Left lobe of liver (tissue), 2 donors: Measurements from ENCODE around the gene GRM8. TPM values are rescaled to one million over a fixed set of nuclear protein-coding genes. Genes with fewer than 3 reads are reported as not detected.

Experiments used
- ATAC-seq: fragments of 200-7000 bp; cut with Tn5 transposase; one replicate; pipeline ENCODE4 v1.9.1; 2020; ENCODE audit warnings: mild to moderate bottlenecking, moderate library complexity
- DNase-seq: peaks from one replicate; pipeline ENCODE4 v3.0.0-alpha.2; 2020; ENCODE audit warnings: low spot score
- total RNA-seq: library from RNA; stranded (reverse); gene quantifications from one replicate; pipeline ENCODE4 v1.2.1, GENCODE V29; 2021
- donor health status: DM: no; HTN: no; CAD: no; lungs with moderate emphysema.
- donor health status: DM: no; HTN: yes; CAD: no.

The GRM8 gene
- total RNA-seq, 1 donor from 2014 or later, result 6.7 TPM

DNA sequence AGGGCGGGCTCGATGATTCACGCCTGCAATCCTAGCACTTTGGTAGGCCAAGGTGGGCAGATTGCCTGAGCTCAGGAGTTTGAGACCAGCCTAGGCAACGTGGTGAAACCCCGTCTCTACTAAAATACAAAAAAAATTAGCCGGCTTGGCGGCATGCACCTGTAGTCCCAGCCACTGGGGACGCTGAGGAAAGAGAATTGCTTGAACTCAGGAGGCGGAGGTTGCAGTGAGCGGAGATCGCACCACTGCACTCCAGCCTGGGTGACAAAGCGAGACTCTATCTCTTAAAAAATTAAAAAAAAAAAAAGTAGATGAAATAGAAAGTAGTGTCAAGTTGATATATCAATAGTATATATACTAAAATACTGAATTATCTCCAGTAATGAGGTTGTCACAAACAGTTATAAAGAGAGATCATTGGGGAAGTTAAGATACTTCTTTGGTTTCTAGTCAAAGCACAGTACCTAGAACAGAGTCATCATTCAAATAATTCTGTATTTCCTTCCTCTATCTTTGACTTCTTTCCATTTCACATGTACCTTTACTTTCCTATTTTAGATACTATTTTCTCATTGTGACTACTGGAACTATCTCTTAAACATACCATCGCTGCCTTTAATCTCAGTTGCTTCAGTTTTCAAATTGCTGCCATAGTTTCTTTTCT lies 491.7 kb downstream of the GRM8 start:
- ATAC-seq (no peak), DNase-seq (no peak)

DNA sequence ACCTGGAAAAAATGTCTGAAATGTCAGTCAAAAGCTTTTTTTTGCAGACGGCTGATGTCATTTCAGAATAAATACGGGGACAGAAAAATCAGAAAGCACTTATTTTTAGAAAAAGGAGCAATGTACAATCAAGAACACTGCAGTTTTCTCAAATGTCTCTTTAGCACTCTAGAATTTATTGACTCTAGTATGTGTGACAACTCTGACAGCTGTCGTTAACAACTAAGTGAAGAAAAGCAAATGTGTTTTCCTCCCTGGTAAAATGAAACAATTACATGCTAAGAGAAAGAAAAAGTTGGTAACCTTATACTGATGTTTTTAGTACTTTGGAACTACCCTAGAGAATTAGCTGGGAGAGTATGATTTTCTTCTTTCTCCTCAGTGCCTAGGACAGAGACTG lies 497.4 kb downstream of the GRM8 start:
- no peak for ATAC-seq
- DNase-seq, result no peak

DNA sequence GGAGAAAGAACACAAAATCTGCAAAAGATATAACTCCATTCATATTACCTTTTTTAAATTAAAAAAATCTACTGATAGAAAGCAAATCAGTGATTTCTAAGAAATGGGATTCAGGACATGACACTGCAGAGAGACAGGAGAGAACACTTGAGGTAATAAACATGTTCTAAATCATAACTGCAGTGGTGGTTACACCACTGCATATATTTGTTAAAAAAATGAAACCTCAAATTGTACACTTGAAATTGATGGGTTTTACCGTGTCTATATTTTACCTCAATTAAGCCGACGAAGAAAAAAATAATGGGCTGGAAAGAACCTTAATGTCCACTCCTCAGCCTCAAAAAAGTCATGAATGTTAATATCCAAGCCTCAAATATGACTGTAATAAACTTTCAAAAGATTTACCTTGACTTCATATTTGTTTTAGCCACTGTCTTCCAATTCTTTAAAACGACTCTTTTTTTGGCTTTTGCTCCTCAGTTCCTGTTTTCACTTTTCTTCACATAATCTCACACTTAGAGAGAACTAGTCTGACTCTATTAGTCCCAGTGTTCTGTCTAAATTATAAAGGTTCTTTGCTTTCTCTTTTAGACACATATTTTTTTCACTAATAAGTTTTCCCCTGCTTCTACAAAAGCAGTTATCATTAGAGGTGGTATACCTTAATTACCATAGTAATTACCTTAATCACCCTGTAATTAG lies 502.4 kb downstream of the GRM8 start:
- no peak for ATAC-seq
- DNase-seq, result no peak

DNA sequence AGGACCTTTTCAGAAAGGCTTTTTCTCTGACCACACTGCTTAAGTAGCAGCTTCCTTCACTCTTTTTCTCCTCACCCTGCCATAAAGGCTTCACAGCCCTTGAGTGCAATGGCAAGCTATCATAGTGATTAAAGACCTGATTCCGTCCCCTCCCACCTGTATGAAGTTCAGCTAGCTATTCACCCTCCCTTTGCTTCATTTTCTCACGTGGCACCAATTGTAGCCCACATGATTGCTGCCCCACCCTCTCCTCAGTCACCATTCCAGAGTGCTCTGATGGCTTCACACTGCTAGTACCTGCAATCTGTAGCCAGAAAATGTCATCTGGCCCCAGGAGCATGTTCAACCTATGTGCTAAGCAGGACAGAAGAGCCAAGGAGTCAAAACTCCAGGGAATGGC lies 523.8 kb downstream of the GRM8 start:
- no peak for DNase-seq
- ATAC-seq, result no peak

DNA sequence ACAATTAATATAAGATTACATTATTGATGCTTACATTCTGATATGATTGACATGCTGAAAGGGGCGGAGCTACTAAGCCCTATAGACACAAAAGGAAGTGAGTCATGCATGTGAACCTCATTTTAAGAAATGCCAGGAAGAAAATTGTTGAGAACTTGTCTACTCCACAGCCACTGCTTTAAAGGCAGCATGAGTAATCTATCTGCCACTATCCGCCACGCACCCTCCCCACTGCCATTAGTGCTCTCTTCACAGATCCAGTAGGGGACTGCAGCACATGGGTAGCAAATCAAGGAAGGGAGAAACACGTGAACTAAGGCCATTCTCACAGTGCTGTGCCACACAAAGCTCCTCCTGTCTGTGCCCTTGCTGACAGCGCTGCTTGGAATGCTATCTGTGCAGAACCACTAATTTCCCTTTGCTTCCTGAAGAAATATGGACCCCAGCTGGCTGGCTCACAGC lies 524.8 kb downstream of the GRM8 start:
- no peak for ATAC-seq
- DNase-seq, result no peak

DNA sequence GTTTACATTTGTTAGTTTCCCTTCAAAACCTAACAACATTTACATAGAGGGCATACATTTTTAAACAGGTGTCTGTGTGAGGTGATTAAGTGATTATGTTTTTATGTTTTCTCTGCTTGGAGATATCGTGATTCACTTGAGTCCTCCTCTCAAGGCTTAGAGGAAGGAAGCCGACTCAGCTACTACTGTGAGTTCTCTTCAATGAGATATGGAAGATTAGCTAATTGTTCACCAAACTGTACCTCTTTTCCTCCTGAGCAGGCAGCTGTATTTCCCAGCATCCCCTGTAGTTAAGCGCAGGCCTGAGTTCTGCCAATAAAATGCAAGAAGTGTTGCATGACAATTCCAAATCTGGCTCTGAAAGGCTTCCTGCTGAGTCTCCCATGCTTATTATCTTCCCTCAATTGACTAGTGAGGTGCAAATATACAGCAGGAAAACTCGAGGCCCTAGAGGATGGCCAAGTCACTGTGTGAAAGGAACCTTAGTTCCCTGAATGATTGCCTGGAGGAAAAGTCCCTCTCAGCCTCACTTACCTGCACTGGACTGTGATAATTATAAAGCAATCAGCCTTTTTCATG lies 528.7 kb downstream of the GRM8 start:
- ATAC-seq, result no peak

DNA sequence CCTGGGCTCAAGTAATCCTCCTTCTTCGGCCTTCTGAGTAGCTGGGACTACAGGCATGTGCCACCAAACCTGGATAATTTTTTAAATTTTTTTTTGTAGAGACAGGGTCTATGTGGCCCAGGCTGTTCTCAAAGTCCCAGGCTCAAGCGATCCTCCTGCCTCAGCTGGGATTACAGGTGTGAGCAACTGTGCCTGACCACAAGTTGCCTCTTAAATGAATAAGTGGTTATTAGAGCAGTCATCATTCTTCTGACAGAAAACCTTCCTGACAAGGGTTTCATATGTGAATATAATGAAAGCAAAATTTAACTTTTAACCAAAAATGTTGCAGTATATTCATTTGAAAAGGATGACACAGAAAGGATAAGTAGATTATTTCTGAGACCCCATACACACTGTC lies 532.5 kb downstream of the GRM8 start:
- ATAC-seq, result no peak
- DNase-seq, result no peak

More for the DNA sequence above, 528.7 kb downstream of the GRM8 start:
- DNase-seq, result no peak

DNA sequence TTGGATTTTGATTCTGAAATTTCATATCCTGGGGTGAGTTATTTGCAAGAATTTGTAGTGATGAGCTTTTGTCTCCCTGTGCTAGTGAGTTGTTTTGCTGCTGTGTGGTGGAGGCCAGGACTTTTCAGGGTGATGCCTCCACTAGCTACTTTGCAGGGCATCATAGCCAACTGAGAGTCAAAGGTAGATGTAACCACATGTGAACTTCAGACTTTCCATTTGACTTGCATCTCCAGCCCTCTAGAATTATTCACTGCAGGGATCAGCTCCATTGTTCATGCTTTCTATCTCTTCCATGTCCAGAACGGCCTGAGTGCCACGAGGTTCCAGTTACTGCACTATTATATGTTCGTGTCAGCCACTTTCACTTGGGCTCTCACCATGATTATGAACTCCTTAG lies 534.3 kb downstream of the GRM8 start:
- DNase-seq, result no peak
- no peak for ATAC-seq

DNA sequence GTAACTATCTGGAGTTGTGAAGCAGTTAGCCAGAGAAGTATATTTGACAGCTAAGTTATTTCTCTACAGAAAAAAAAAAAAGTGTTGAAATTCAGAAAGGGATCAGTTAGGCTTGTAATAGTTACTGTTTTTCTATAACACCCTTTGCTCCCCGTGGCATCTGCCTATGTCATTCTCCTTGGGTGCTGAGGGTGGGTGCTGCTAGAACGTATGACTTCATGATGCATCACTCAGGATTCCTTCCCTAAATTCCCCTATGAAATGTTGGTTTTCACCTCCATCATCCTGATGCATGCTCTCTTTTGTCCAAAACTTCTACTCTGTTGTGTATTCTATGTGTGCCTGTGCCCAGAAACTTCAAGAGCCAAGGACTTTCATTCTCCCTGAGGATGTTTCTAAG lies 536.4 kb downstream of the GRM8 start:
- DNase-seq, result no peak
- no peak for ATAC-seq

DNA sequence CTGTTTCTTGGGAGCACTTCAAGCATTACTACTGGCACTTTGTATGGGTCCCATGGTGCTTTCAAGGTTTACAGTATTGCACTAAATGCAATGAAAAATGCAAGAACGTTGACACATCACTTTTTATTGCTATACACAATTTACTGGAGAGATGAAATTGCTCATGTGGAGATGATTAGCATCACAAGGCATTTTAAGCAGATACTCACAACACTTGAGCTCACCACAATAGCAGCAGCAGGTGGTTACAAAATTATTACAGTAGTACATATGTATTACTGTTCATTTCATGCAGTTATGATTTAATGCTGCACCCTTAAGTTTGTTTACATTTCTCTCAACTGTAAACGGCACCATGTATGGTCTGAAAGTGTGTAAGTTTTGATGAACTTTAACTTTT lies 537.7 kb downstream of the GRM8 start:
- ATAC-seq, result no peak
- no peak for DNase-seq

DNA sequence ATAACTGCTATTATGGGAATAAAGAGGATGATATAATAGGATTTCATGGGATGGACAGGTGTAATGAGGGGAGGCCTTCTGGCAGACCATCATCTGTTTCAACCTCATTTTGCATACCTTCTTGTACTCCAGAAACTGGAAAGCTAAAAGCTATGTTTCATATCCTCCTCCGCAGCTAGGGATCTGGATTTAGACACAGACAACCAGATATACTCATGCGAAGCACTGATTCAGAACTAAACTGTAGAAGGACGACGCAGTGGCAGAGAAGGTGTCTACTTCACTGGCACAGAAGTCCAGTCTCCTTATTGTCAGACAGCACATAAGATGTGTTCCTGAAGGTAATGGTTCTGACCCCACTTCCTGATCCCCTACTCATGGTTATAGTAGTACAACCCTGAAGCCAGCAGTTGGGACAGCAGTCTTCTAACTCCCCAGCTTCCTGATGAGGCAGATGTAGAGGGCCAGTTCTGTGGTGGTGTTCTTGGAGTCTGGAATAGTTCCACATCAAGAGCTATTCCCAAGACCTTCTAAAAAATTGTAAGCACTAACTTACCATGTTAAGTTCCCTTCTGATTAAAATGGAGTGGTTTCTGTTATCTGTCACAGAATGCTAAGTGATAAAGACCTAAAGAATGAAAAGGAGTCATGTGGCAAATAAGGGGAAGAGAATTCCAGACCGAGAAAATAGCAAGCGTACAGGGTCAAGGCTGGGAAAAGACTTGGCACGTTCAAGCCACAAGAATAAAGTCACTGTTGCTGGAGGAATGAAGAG lies 550.3 kb downstream of the GRM8 start:
- ATAC-seq (no peak), DNase-seq (no peak)

DNA sequence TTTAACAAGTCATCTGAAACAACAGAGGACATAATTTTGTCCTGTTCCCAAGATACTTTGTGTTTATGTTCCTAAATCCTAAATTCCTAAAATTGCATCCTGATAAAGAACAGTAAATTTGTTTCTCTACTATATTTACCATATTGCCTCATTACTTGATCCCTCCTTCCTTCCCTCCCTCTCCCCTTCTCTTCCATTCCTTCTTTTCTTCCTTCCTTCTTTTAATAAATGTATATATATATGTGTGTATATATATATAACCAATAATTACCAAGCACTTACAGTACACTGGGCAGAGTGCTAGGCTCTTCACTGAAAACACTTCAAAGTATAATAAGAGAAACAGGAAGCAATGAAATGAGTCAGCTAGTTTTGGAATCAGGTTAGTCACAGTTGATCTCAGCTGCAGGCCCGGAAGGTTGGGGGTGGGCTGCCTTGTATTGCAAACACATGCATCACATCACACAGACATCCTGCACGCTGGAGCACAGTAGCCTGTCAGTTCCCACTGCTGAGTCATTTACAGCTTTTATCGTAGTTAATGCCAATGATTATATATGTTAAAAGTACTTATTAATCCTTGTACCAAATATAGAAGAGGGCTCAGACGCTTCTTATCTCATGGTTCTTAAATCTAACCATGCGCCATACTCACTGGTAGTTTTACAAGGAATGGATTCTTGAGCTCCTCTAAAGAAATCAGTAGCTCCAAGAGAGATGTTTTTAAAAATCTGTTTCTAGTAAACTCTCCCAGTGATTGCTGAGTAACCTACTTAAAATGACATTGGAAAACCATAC lies 551.7 kb downstream of the GRM8 start:
- no peak for DNase-seq
- no peak for ATAC-seq

DNA sequence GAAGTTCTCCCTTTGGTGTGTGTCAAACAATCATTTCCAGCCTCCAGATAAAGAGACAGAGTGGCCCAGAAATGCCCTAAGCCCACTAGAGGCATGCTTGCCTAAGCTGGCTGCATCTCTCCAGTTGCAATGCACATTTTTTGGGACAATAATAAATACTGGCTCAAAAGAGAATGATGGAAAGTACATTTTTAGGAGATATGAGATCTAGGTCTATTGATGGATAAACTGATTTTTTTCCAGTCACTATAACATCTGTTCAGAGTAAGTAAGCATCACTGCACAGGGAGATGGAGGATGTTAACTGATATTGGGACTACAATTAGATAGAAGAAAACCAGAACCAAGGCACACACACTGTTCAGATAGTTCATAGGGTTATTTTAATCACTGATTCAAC lies 553.0 kb downstream of the GRM8 start:
- no peak for DNase-seq
- ATAC-seq, result no peak

DNA sequence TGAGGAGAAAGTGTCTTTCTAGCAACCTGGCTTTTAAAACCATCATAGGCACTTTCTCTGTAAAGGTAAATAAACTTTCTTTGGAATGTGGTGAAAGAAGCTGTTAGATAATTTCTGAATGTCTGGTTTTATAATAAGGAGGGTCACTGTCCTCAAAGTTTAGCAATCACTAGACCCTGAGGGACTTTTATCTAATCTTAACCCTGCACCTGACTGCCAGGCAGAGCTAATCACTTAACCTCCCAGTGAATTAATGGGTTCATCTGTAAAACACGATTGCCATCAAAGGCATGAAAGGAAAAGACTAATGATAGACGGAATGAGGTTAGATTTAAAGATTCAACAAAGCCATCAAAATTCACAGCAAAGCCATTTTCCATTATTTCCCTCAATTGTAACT lies 553.8 kb downstream of the GRM8 start:
- ATAC-seq (no peak), DNase-seq (no peak)

DNA sequence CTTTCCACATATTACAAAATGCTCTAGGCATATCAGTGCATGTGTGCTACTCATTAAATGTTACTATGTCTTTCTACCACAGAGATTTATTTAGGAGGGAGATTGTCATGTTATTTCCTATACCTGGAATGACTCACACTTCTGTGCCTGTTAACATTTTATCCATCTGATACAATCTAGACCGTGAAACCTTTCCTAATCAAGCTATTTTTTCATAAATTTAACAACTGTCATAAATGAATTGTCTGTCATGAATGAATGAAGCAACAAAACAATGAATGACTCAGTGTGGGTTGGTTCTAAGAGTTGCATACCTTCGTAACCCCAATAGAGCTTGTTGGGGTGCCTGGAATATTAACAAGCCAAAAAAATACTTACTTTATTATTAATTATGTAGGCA lies 554.3 kb downstream of the GRM8 start:
- no peak for ATAC-seq
- no peak for DNase-seq

DNA sequence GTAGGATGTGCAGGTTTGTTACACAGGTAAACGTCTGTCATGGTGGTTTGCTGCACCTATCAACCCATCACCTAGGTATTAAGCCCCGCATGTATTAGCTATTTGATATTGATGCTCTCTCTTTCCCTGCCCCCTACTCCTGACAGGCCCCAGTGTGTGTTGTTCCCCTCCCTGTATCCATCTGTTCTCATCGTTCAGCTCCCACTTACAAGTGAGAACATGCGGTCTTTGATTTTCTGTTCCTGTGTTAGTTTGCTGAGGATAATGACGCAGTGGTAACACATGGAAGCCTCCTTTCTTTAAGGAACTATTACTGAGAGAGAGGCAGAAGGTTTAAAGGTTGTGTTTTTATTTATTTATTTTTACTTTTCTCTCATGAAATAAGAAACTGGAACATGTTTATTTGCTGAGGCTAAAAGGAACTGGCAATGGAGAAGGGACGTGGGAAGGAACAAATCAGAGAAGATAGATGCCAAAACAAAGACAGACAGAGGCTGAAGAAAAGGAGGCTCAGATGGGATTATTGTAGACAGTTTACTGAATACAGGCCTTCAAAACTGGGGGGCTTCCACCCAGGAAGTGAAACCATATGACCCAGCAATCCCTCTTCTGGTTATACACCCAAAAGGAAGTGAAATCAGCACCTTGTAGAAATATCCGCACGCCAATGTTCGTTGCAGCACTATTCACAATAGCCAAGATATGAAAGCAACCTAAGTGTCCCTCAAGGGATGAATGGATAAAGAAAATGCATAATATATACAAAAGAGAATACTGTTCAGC lies 556.3 kb downstream of the GRM8 start:
- ATAC-seq (no peak), DNase-seq (no peak)

DNA sequence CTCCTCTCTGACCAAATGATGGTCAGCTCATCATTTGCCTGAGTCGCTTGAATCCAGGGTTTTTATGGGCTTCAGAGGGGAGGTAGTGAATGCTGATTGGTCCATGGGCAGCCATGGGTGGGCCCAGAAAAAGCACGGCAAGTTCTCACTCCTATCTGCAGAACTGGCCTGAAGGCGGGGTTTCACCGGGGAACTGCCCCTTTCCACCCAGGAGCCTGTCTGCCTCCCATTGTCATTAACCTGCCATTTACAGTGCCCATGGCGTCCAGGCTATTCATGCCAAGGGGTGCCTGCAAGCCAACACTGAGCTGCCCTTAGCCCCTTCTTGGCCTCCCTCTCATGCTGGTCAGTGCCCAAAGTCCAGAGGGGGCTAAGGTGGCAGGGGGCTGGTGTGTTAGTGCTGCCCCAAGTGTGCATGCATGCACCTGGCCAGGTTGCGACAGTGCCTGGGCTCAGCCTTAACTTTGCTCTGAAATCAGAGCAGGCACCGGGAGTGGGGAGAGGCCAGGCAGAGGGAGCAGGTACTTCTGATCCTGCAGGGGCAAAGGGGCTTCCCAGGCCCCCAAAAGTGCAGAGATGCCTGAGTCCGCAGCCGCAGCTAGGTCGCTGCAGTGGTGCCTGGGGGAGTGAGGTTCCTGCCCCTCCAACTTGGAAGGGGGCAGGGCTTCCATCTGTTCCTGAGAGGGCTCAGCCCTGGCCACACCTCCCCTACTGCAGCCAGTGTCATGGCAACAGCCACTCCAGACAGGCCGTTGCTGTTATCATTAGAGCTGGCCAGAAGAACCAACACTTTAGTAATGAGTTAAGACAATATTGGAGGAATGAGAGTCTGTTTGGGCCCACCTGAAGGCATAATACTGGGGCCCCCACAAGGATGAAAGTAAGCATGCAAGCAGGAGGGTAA lies 561.6 kb downstream of the GRM8 start:
- ATAC-seq (no peak), DNase-seq (no peak)

DNA sequence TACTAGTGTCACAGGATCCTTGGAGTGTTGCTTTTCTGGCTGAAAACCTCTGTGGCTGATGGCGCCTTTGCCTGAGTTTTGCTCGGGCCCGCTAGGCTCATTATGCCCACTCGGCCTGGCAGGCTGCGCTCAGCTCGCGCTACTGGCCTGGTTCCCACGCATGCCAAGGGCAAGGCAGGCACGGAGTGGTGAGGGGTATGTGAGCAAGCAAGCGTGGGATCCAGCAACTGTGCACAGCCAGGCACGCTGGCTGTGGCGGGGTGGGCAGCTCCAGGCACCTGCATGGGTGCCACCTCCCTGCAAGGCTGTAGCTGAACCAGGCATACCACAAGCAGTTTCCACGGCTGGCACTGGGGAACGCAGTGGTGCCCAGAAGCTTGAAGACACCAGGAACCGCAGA lies 562.6 kb downstream of the GRM8 start:
- ATAC-seq (no peak), DNase-seq (no peak)

DNA sequence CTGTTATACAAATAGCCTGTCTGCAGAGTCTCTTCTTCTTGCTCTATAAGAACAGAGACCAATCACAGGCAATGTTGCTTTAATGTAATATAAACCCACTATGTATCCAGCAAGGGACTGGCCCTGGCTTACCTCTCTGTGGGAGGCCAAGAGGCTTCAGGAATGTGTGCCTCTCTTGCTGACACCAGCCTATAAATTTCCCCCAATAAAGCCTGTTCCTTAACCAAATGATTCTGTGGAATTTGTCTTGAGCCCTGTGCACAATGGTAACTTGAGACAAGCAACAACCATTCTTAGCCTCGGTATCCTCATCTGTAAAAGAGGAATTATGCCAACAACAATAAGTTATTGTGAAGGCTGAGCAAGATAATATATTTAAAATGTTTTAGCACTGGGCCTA lies 563.7 kb downstream of the GRM8 start:
- ATAC-seq (no peak), DNase-seq (no peak)
